CD4-positive, alpha-beta T cell treated with Interleukin-6 for 4 hours (primary cell): Measurements from ENCODE around the gene MAPK14.
"Not testable (repeated sequence)": the region's sequence is repeated elsewhere in the genome, so short reads cannot be mapped to it uniquely, and the experiment has no call there.

Experiments used
- DNase-seq: peaks from one replicate; pipeline ENCODE4 v3.0.0-alpha.2; 2020; ENCODE audit warnings: mixed read lengths

MAPK14 gene

DNA sequence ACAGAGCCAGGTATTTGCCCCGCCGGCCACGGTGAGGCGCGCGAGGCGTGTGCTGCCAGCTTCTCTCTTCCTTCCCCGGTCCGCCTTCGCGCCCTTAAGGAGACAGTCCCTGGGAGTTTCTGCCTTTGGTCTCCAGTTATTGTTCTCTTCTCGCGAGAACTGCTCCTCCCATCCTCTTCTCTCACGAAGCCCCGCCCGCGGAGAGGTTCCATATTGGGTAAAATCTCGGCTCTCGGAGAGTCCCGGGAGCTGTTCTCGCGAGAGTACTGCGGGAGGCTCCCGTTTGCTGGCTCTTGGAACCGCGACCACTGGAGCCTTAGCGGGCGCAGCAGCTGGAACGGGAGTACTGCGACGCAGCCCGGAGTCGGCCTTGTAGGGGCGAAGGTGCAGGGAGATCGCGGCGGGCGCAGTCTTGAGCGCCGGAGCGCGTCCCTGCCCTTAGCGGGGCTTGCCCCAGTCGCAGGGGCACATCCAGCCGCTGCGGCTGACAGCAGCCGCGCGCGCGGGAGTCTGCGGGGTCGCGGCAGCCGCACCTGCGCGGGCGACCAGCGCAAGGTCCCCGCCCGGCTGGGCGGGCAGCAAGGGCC, at the start of gene MAPK14:
TSS of gene MAPK14 (plus strand) at position 308 of the 587 bp plus-strand sequence. CDS start 350 bp downstream, outside the sequence.
- DNase-seq = peak; percentile 98

DNA sequence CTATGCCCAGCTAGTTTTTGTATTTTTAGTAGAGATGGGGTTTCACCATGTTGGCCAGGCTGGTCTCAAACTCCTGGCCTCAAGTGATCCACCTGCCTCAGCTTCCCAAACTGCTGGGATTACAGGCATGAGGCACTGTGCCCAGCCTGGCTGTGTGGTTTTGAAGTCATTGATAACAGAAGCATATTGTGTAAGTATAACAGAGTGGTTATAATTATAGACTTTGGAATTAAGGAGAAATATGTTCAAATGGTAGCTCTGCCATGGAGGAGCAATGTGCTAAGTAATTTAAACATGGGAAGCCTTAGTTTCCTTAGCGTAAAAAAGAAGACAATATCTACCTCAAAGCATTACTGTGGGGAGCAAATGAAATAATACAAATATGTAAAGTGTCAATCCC, 47.5 kb upstream of the MAPK14 start:
- DNase-seq = not testable (repeated sequence)

DNA sequence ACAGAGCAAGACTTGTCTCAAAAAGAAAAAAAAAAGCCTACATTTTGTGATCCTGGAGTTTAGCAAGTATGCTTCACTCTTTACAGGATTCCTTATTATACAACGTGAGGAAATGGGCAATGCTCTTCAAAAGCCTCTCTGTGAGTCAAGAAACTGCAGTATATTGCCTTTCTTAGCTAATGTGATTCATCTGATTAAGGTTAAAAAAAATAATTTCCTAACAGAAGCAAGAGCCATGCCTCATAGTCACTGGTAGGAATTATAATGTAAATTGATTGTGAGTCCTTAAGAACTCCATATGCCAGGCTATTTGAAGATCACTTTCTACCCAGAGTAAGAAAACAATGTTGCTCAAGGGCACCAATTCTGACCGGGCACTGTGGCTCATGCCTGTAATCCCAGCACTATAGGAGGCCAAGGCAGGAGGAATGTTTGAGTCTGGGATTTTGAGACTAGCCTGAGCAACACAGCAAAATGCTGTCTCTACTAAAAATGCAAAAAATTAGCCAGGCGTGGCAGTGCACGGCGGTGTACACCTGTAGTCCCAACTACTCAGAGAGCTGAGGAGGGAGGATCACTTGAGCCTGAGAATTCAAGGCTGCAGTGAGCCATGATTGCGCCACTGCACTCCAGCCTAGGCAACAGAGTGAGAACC, 46.5 kb upstream of the MAPK14 start:
- DNase-seq = no peak

DNA sequence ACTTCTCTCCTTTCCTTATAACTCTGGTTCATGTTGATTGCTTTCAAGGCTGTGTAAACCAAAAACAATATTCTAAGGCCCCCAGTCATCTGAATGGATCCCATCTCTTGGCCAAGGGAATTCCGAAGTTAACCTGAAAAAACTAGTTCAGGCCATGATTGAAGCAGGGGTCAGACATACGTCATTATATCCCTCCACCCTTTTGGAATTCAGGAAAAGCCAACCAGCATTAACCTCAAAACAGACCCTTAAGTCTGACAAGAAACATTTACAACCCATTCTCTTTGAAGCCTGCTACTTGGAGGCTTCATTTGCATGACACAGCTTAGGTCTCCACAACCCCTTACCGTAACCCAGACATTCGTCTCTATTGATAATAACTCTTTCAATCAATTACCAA, 42.9 kb upstream of the MAPK14 start:
- DNase-seq = no peak

DNA sequence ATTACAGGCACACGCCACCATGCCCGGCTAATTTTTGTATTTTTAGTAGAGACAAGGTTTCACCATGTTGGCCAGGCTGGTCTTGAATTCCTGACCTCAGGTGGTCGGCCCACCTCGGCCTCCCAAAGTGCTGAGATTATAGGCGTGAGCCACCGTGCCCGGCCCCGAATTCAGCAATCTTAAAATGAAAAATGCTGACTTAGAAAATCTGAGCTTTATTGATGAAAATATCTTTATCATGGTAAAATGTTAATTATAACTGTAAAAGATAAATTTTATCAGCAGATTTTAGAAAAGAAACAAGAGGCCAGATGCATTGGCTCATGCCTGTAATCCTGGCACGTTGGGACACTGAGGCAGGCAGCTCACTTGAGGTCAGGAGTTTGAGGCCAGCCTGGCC, 39.6 kb upstream of the MAPK14 start:
- not testable (repeated sequence) for DNase-seq

DNA sequence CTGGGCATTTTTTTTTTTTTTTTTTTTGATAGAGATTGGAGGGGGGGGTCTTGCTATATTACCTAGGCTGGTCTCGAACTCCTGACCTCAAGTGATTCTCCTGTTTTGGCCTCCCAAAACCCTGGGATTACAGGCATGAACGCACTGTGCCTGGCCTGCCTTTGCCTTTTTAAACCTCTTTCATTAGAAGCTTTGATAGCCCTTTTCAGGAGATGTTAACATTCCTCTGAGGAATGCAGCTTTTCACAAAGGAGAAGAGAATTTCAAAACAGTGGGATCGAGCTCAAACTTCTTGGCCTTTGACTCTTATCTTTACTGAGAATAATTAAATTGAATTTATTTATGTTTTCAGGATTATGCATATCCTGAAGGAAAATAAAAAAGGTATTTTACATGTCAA, 34.5 kb upstream of the MAPK14 start:
- no peak for DNase-seq

DNA sequence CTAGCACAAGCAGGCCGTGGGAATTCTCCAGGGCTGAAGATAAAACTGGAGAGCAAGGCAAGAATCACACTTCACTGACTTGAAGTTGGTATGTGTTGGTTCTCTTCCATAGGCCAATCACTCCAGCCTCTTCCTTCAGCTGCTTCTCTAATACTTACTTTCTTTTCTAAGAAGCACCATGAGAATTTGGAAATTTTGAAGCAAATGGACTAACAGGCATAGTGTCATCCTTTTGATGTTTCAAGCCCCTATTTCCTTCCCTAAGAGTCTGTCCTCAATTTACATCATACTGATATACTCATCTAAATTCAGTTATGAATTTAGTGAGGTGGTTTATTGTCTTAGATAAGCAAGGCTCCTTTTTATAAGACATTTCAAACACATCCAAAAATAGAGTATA, 27.2 kb upstream of the MAPK14 start:
- DNase-seq = no peak

DNA sequence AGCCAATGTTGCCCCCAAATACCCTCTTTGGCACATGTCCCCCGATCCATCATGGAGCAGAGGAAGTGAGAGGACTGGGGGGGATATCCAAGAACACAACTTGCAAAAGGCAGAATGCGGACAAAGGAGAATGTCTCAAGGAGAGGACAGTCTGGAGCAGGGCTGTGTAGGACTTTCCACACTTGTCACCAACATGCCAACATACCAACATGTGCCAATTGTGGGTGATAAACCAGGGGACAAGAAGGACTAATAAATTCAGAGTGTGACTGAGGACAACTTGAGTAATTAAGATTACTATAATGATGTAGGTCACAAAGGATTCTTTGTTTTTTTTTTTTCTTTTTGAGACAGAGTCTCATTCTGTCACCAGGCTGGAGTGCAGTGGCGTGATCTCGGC, 11.9 kb upstream of the MAPK14 start:
- DNase-seq = no peak

DNA sequence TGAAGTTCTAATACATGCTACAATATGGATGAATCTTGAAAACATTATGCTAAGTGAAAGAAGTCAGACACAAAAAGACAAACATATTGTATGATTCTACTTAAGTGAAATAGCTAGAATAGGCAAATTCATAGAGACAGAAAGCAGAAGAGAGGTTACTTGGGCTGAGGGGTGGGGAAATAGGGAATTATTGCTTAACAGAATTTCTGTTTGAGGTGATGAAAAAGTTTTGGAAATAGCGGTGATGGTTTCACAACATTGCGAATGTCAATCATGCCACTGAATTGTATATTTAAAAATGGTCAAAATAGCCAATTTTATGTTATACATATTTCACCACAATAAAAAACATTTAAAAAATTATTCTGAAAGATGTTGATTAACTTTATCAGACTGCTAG, 9.3 kb upstream of the MAPK14 start:
- no peak for DNase-seq

DNA sequence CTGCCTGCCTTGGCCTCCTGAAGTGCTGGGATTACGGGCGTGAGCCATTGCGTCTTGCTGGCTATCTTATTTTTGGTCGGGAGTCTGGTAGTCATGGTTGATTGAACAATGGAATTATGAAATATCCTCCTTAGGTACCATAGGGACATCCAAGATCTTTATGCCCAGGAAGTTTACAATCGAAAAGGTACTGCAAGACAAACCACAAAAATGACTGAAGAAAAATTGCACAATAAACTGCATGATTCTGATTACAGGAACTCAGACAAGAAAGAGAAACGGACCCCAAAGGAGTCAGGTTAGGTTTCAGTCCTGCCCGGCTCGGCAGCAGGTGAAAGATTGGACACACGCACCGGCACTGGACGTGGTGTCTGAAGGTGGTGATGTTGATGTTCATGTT, 8.4 kb upstream of the MAPK14 start:
- no peak for DNase-seq

DNA sequence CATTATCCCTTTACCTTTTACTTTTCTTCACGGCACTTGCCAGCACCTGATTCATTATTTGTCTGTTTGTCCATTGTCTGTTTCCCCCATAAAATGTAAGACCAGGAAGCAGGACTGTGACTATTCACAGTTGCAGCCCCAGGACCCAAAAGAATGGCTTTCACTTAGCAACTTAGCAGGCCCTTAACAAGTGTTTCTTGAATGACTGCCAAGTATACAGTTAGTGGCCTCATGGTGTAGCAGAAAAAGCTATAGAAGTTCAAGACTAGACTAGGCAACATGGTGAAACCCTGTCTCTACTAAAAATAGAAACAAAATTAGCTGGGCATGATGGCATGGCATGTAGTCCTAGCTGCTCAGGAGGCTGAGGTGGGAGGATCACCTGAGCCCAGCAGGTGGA, 7.5 kb upstream of the MAPK14 start:
- no peak for DNase-seq

DNA sequence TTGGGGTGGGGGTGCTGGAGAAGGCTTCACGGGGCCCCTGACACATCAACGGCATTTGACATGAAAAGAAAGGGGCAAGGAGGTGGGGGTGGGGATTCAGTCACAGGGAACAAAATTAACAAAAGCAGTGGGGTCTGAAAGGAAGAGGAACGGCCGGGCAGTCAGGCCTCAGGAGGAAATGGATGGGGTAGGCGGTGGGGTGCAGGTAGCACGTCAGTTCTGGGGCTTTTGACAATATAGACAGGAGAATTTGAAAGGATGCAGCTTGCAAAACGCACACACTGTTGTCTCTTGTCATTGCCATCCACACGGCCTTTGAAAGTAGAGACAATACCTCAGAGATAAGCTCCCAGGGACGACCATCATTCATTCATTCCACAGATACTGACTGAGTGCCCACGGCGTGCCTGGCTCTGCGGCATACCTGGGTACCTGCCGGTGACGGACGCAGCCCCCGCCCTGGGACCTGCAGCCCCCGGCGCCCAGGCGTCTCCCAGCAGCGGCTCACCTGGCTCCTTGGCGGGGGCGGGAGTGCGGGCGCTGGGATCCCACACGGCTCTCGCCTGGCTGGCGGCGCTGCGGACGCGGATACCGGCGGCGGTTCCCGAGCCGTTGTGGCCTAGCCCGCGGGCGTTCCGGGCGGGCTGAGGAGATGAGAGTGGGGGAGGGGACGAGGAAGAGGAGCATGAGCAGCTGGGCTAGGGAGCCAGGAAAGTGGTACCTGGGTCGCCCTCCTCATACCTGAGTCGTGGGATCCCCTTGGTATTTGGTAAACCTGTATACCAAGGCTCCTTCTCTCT, 3.4 kb upstream of the MAPK14 start, which contains the start of gene SLC26A8:
TSS of gene SLC26A8 (minus strand) at position 646 of the 800 bp plus-strand sequence. CDS start 4,934 bp downstream, outside the sequence.
- DNase-seq = no peak

DNA sequence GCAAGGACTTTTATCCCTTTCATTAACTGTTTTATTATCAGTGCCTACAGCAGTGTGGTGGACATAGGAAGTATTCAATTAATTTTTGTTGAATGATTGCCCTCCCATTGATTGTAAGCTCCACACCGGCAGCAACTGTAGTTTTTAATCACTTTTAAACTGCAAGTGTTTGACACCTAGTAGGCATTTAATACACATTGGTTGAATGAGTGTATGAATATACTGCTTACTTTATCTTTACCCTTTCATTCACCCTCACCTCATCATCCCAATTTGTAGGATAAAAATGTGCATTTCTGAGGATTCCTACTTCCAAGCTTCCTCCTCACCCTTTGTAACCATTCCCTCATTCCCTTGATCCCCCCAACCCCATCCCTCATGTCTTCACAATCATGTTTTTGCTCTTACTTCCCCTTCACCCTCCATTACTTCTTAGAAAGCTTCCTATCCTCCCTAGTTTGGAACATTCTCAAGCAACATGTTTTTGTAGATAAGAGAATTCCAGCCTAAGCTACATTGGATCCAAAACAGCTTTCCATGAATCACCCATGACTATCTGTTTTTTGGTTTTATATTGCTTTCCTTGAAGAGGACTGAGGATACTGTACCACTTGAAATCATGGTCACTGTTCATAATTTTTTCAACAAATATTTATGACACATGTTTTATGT, 2.2 kb upstream of the MAPK14 start:
- DNase-seq = no peak

DNA sequence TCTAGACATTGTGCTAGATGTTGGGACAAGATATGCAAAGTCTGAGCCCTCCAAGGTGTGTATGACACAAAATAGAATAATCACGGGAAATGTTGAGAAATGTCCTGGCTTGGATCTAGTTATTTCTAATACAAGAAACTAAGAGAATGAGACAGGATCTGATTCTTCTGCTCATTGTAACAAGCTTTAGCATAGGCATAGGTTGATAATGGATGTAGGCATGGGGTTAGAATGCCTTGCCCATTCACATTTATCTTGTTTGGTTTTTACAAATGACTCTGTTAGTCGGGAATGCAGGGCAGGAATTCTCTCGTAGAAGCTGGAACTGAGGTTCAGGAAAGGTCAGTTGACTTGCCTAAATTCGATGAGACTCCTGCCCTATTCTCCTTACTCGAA, 1.7 kb upstream of the MAPK14 start:
- DNase-seq = no peak

DNA sequence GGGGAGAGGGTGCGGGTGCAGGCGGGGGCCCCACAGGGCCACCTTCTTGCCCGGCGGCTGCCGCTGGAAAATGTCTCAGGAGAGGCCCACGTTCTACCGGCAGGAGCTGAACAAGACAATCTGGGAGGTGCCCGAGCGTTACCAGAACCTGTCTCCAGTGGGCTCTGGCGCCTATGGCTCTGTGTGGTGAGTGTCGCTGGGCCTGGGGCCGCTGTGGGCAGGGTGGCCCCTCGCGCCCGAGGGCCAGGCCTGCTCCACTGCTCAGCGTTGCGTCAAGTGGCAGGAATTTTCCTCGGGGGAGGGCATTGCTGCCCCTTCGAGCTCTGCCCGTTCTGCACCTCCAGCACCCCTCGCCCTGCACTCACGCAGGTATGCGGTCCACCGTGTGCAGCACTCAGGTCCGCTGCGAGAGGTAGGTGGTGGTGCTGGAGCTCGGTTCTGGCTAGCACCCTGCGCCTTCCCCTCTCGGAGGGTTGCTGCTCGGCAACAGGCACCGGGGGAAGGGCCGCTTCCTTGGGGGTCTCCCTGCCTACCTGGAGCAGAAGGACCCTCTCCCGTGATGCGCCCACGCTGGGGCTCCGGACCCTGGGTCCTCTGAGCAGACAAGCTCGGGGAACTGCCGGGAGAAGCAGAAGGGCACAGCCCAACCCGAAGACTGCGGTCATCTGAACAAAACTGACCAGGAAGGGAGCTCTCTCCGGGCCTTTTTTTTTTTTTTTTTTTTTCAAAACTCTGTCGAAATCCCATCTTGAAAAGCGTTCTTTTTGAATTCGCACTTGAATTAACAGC, 674 bp downstream of the MAPK14 start:
- peak; percentile 48 for DNase-seq

DNA sequence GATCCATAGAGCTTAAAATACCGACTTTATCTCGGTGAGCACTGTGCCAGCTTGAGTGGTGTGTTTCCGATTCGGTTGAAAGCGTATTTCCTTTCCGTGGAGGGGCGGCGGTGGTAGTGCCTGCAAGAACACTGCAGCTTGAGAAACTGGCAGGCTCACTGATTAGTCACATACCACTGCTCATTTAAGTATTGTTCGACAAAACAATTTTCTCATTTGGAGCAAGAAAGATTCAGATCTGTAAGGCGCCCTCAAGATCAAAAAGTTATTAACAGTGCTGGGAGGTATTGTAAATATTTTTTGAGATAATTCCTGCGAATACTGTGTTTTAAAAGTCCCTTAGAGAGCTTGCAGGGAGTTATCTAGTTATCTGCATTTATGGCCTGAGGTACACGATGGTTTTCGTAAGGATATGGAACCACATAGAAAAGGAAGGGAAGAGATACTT, 1.3 kb downstream of the MAPK14 start:
- peak; percentile 85 for DNase-seq

DNA sequence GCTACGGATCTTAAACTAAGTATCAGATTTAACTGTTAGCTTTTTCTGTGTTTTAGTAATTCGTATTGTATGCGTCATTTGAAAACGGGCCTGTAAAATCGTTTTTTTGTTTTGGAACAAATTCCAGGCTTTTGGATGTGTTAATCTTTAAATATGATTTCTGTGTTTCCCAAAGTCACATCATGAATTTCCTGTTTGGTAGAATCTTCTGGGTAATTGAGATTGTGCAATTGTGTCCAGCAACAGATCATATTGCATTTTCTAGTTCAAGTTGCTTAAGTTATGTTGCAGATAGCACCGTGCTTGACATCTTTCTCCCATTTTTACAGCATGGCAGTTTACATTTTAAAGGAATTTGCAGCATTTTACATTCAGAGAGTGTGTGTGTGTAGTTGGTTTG, 1.9 kb downstream of the MAPK14 start:
- no peak for DNase-seq

DNA sequence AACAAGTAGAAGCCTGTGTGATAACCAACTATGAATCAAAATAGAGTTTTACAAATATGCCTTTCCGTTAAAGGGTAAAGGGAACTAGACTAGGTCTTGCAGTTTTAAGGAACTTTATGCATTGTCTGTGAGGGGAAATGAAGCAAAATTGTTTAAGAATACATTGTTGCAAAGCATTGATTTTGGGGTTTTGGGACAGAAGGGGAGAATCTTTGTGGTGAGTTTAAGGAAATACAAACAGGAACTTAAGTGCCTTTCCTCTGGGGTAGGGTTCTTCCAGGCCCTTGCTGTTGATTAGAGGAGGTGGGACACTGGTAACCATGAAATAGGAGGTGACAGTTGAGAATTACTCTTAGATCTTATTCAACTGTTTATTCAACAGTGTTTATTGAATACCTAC, 4.7 kb downstream of the MAPK14 start:
- no peak for DNase-seq

DNA sequence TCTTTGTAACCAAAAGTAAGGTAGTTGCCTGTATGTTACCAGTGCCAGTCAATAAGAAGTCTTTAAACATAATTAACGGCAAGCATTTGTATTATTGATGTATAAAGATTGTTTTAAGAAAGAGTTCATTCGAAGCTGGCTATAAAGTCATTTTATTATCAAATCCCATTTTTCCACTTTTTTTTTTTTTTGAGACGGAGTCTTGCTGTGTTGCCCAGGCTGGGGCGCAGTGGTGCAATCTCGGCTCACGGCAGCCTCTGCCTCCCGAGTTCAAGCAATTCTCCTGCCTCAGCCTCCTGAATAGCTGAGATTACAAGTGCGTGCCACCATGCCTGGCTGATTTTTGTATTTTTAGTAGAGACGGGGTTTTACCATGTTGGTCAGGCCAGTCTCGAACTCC, 5.5 kb downstream of the MAPK14 start:
- not testable (repeated sequence) for DNase-seq

DNA sequence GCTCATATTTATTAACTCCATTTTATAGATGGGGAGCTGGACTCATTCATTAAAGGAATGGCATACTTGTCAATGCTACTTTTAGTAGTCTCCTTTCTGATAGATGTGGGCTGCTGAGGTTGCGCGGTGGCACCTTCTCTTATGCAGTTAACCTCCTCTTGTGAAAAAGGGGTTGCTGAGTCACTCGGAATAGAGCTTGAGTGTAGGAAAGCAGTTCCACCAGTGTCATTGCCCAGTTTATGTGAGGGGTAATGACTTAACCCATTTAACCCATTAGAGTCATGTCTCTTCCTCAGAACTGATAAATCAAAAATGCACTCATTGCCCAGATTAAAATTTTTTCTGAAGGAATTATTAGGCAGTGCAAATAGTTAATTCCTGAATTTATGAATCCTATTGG, 6.3 kb downstream of the MAPK14 start:
- DNase-seq = peak; percentile 47

DNA sequence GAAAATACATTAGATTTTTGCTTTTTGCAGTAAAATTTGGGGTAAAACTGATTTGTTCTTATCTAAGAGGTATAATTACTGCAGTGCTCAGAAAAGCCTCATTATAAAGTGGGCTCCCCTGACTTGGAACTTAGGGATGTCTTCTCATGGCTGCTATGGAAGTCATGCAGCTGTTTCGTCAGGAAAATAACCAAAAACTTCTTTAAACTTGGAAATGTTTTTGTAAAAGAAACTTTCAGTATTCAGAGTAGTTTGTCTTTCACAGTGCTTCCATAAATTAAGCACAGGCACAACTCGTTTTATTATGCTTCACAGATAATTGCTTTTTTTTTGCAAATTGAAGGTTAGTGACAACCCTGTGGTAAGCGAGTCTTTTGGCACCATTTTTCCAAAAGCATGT, 6.8 kb downstream of the MAPK14 start:
- no peak for DNase-seq

DNA sequence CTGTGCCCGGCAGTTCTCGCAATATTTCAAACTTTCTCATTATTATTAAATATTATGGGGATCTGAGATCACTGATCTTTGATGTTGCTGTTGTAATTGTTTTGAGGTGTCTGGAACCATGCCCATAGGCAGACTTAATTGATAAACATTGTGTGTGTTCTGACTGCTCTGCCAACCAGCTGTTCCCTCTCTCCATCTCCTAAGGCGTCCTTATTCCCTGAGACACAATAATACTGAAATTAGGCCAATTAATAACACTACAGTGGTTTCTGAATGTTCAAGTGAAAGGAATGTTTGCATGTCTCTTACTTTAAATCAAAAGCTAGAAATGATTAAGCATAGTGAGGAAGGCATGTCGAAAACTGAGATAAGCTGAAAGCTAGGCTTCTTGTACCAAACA, 7.6 kb downstream of the MAPK14 start:
- no peak for DNase-seq
